ENCODE measurements around the gene ADORA1.

ADORA1 gene

GRCh38 chr1:203153989-203154821 is 26.7 kb downstream of the ADORA1 start:
- in situ Hi-C loops (cut with MboI; ENCODE audit: low sequenced_read_pairs): no loop called here

DNA sequence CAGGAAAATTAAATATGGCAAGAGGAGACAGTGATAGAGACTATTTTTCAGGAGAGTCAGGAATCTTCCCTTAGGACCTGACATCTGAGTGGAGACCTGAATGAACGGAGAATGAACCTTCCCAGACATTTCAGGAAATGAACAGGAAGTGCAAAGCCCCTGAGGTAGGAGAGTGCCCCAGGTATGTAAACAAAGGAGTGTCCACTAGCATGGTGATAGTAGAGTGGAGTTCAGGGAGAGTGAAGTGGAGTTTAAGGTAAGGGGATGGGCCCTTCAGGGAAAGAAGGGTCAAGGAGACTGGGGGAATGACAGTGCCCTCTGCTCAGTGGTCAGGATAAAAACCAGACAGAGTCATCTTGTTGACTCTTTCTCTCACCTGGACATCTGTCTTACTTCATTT is 28.8 kb downstream of the ADORA1 start:
- in situ Hi-C loops (cut with MboI; ENCODE audit: low sequenced_read_pairs): no loop called here

DNA sequence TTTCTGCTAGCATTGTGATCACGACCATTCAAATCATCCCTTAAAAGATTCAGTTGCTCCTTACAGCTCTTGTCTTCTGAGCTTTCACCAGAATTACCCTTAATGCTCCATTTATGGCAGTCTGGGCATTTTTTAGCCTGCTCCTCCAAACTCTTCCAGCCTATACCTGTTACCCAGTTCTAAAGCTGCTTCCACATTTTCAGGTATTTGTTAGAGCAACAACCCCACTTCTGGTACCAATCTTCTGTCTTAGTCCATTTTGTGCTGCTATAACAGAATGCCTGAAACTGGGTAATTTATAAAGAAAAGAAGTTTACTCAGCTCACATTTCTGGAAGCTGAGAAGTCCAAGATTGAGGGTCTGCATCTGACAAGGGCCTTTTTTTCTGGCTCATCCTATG is 30.9 kb downstream of the ADORA1 start:
- in situ Hi-C loops (cut with MboI; ENCODE audit: low sequenced_read_pairs): no loop called here

- in situ Hi-C loops (cut with MboI; ENCODE audit: low sequenced_read_pairs): no loop called here
Observed at GRCh38 chr1:203158960-203159665, 31.6 kb downstream of the ADORA1 start.

GRCh38 chr1:203159844-203160243 is 32.3 kb downstream of the ADORA1 start:
- in situ Hi-C loops (cut with MboI; ENCODE audit: low sequenced_read_pairs): no loop called here

DNA sequence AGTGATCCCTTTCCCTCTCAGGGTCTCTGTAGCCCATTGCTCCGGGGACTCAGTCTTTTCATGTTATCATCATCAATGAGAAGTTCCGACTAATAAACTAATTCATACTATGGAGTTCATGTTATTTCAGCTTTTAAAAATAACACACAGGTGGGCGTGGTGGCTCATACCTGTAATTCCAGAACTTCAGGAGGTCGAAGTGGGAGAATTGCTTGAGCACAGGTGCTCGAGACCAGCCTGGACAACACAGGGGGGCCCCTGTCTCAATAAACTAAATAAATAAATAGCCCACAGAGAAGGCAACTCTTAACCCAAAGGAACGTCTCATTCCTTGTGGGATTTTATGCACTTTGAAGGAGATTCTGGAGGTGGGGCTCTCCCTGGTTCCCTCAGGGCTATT is 33.6 kb downstream of the ADORA1 start:
- in situ Hi-C loops (cut with MboI; ENCODE audit: low sequenced_read_pairs): no loop called here

- in situ Hi-C loops (cut with MboI; ENCODE audit: low sequenced_read_pairs): no loop called here
Observed at GRCh38 chr1:203161703-203162102, 34.2 kb downstream of the ADORA1 start.

GRCh38 chr1:203162403-203162802 is 34.9 kb downstream of the ADORA1 start:
- in situ Hi-C loops (cut with MboI; ENCODE audit: low sequenced_read_pairs): no loop called here

DNA sequence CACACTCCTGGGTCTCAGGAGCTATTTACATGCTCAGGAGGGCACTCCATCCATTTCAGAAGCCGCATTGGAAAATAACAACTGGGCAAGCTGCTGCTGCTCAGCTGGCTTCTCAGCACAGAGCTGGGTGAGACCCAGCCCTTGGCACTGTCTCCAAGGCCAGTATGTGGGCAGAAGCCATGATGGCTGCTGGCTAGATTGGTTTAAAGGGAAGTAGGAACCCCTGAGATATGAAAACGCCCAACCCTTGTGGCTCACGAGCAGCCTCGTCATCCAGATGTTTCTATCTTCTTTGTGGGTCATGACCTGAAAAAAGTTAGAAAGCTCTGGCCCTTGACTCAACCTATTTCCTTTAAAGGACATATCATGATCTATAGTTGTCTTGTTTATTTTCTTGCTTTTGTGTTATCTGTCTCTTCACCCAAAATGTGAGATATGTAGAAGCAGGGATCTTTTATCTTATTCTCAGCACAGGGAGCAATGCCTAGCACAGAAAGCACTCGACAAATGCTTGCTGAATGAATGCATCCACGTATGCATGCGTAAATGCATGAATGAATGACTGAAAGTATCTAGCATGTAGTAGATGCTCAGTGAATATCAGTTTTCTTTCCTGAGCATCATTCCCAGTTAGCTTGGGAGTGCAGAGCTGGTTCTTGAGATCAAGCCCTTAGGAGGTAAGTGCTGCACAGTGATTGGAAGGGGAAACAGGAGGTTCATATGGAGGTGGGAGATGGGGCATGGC is 36.5 kb downstream of the ADORA1 start:
- in situ Hi-C loops (cut with MboI; ENCODE audit: low sequenced_read_pairs): no loop called here

DNA sequence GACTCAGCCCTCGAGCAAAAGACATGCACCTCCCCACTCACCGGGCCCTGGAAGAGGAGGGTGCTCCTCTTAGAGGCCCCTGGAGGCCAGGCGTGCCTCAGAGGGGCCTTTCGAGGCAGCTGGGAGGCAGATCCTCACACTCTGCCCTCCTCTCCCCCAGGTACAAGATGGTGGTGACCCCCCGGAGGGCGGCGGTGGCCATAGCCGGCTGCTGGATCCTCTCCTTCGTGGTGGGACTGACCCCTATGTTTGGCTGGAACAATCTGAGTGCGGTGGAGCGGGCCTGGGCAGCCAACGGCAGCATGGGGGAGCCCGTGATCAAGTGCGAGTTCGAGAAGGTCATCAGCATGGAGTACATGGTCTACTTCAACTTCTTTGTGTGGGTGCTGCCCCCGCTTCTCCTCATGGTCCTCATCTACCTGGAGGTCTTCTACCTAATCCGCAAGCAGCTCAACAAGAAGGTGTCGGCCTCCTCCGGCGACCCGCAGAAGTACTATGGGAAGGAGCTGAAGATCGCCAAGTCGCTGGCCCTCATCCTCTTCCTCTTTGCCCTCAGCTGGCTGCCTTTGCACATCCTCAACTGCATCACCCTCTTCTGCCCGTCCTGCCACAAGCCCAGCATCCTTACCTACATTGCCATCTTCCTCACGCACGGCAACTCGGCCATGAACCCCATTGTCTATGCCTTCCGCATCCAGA is 37.7 kb downstream of the ADORA1 start:
- in situ Hi-C loops (cut with MboI; ENCODE audit: low sequenced_read_pairs): no loop called here

DNA sequence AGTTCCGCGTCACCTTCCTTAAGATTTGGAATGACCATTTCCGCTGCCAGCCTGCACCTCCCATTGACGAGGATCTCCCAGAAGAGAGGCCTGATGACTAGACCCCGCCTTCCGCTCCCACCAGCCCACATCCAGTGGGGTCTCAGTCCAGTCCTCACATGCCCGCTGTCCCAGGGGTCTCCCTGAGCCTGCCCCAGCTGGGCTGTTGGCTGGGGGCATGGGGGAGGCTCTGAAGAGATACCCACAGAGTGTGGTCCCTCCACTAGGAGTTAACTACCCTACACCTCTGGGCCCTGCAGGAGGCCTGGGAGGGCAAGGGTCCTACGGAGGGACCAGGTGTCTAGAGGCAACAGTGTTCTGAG is 38.3 kb downstream of the ADORA1 start:
- in situ Hi-C loops (cut with MboI; ENCODE audit: low sequenced_read_pairs): no loop called here

- in situ Hi-C loops (cut with MboI; ENCODE audit: low sequenced_read_pairs): no loop called here
Observed at GRCh38 chr1:203166192-203166940, 38.8 kb downstream of the ADORA1 start.

- in situ Hi-C loops (cut with MboI; ENCODE audit: low sequenced_read_pairs): no loop called here
Observed at GRCh38 chr1:203167026-203167912, 39.7 kb downstream of the ADORA1 start.

- in situ Hi-C loops (cut with MboI; ENCODE audit: low sequenced_read_pairs): no loop called here
Observed at GRCh38 chr1:203167913-203168200, 40.3 kb downstream of the ADORA1 start.

GRCh38 chr1:203168256-203168786 is 40.8 kb downstream of the ADORA1 start:
- in situ Hi-C loops (cut with MboI; ENCODE audit: low sequenced_read_pairs): no loop called here

- in situ Hi-C loops (cut with MboI; ENCODE audit: low sequenced_read_pairs): no loop called here
Observed at GRCh38 chr1:203168991-203169390, 41.5 kb downstream of the ADORA1 start.

GRCh38 chr1:203169770-203170520 is 42.4 kb downstream of the ADORA1 start:
- in situ Hi-C loops (cut with MboI; ENCODE audit: low sequenced_read_pairs): no loop called here

DNA sequence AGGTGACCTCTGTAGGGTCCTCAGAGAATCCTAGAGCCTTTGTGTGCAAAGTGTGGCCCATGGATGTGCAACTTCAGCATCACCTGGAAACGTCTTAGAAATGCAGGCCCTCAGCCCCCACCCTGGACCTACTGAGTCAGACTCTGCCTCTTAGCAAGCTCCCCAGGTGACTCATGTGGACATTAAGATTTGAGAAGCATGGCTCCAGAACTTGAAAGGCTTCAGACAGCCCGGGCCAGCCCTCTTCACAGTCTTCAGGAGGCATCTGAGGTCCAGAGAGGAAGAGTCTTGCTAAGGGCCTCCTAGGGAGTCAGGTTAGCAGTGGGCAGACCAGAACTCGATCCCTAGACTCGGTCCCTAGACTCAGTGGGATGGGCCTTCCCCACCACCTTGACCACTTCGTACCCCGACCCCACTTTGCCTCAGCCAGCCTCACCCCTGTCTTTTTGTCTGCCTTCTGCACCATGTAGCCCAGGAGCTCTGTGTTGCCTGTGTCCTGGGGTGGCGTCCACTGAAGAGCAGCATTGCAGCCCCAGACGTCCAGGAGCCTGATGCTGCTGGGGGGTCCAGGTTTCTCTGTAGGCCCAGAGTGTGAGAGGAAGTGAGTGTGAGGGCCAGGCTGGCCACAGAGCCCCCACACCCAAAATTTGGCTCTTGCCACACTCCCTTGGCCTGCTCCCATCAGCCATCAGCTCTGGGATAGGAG is 43.3 kb downstream of the ADORA1 start:
- in situ Hi-C loops (cut with MboI; ENCODE audit: low sequenced_read_pairs): no loop called here

Measured in HL-60/S4 (cell line).